ENCODE measurements around the gene STK35. TPM values are rescaled to one million over a fixed set of nuclear protein-coding genes. Genes with fewer than 3 reads are reported as not detected.
A peak's percentile ranks its signal among the peaks of the same experiment; 100 is the strongest.

The STK35 gene
- total and polyA plus RNA-seq, 2 of the 13 experiments (the other 11 are each of a cell fraction or from before 2014, with no cell fraction given): 27.4 to 29.8 TPM

DNA sequence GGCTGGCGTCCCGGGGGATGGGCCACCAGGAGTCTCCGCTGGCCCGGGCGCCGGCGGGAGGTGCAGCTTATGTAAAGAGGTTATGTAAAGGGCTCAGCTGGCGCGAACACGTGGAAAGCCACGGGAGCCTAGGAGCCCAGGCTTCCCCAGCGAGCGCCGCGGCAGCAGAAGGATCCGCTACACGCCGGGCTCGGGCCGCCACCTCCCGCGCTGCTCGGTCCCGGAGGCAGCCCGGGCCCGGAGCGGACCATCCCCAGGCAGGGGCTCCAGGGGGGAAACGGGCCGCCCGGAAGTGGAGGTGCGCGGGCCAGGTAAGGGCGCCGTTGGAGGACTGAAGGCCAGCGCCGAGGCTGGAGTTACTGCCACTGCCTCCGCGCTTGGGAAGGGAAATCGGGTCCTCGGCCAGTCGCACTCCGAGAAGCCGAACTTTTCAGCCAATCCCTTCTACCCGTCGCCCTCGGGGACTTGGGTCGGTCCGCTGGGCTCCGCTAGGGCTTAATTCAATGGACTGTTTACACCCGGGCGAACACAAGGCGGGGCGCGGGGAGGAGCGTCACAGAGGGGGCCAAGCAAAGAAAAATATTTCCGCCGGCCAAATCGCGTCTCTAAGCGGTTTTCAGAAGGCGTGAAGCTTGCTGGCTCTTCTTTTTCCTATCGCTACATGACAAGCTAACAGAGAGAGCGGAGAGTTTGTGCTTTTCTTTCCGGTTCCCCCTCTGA lies 398 bp downstream of the STK35 start (continued):
- TF ChIP-seq, protein P1, sequence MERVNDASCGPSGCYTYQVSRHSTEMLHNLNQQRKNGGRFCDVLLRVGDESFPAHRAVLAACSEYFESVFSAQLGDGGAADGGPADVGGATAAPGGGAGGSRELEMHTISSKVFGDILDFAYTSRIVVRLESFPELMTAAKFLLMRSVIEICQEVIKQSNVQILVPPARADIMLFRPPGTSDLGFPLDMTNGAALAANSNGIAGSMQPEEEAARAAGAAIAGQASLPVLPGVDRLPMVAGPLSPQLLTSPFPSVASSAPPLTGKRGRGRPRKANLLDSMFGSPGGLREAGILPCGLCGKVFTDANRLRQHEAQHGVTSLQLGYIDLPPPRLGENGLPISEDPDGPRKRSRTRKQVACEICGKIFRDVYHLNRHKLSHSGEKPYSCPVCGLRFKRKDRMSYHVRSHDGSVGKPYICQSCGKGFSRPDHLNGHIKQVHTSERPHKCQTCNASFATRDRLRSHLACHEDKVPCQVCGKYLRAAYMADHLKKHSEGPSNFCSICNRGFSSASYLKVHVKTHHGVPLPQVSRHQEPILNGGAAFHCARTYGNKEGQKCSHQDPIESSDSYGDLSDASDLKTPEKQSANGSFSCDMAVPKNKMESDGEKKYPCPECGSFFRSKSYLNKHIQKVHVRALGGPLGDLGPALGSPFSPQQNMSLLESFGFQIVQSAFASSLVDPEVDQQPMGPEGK (CRISPR knock-in tag; IDR thresholded peaks at IDR 0.05): peak; percentile 55; the same call in 1 of the 2 replicates
- peak; percentile 57; the same call in 1 of the 2 replicates for TF ChIP-seq ZC3H4 (CRISPR knock-in tag; IDR thresholded peaks at IDR 0.05; ENCODE audit: borderline replicate concordance)
- TF ChIP-seq SP1 (IDR thresholded peaks at IDR 0.05): no peak
- peak; percentile 50 for TF ChIP-seq SP1 (CRISPR knock-in tag; IDR thresholded peaks at IDR 0.05)
- peak; percentile 51; the same call in 1 of the 2 replicates for TF ChIP-seq ZNF160 (CRISPR knock-in tag; IDR thresholded peaks at IDR 0.05)
- TF ChIP-seq ZBTB1 (CRISPR knock-in tag; IDR thresholded peaks at IDR 0.05; ENCODE audit: borderline replicate concordance): no peak
- TF ChIP-seq, protein P2, sequence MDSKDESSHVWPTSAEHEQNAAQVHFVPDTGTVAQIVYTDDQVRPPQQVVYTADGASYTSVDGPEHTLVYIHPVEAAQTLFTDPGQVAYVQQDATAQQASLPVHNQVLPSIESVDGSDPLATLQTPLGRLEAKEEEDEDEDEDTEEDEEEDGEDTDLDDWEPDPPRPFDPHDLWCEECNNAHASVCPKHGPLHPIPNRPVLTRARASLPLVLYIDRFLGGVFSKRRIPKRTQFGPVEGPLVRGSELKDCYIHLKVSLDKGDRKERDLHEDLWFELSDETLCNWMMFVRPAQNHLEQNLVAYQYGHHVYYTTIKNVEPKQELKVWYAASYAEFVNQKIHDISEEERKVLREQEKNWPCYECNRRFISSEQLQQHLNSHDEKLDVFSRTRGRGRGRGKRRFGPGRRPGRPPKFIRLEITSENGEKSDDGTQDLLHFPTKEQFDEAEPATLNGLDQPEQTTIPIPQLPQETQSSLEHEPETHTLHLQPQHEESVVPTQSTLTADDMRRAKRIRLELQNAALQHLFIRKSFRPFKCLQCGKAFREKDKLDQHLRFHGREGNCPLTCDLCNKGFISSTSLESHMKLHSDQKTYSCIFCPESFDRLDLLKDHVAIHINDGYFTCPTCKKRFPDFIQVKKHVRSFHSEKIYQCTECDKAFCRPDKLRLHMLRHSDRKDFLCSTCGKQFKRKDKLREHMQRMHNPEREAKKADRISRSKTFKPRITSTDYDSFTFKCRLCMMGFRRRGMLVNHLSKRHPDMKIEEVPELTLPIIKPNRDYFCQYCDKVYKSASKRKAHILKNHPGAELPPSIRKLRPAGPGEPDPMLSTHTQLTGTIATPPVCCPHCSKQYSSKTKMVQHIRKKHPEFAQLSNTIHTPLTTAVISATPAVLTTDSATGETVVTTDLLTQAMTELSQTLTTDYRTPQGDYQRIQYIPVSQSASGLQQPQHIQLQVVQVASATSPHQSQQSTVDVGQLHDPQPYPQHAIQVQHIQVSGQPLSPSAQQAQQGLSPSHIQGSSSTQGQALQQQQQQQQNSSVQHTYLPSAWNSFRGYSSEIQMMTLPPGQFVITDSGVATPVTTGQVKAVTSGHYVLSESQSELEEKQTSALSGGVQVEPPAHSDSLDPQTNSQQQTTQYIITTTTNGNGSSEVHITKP (CRISPR knock-in tag; IDR thresholded peaks at IDR 0.05; ENCODE audit: low read depth): peak; percentile 98
- TF ChIP-seq ZNF644 (CRISPR knock-in tag; IDR thresholded peaks at IDR 0.05; ENCODE audit: low read depth): no peak
- TF ChIP-seq ZNF251 (CRISPR knock-in tag; IDR thresholded peaks at IDR 0.05): peak; percentile 52; the same call in 1 of the 2 replicates
- TF ChIP-seq, protein P3, sequence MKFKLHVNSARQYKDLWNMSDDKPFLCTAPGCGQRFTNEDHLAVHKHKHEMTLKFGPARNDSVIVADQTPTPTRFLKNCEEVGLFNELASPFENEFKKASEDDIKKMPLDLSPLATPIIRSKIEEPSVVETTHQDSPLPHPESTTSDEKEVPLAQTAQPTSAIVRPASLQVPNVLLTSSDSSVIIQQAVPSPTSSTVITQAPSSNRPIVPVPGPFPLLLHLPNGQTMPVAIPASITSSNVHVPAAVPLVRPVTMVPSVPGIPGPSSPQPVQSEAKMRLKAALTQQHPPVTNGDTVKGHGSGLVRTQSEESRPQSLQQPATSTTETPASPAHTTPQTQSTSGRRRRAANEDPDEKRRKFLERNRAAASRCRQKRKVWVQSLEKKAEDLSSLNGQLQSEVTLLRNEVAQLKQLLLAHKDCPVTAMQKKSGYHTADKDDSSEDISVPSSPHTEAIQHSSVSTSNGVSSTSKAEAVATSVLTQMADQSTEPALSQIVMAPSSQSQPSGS (CRISPR knock-in tag; IDR thresholded peaks at IDR 0.05): peak; percentile 89; the same call in 1 of the 2 replicates
- TF ChIP-seq, protein P4, sequence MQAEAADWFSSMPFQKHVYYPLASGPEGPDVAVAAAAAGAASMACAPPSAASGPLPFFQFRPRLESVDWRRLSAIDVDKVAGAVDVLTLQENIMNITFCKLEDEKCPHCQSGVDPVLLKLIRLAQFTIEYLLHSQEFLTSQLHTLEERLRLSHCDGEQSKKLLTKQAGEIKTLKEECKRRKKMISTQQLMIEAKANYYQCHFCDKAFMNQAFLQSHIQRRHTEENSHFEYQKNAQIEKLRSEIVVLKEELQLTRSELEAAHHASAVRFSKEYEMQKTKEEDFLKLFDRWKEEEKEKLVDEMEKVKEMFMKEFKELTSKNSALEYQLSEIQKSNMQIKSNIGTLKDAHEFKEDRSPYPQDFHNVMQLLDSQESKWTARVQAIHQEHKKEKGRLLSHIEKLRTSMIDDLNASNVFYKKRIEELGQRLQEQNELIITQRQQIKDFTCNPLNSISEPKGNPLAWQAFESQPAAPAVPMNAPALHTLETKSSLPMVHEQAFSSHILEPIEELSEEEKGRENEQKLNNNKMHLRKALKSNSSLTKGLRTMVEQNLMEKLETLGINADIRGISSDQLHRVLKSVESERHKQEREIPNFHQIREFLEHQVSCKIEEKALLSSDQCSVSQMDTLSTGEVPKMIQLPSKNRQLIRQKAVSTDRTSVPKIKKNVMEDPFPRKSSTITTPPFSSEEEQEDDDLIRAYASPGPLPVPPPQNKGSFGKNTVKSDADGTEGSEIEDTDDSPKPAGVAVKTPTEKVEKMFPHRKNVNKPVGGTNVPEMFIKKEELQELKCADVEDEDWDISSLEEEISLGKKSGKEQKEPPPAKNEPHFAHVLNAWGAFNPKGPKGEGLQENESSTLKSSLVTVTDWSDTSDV (CRISPR knock-in tag; IDR thresholded peaks at IDR 0.05): peak; percentile 20; the same call in 1 of the 2 replicates
- TF ChIP-seq ZNF20 (CRISPR knock-in tag; IDR thresholded peaks at IDR 0.05): peak; percentile 91
- TF ChIP-seq GPN1 (CRISPR knock-in tag; IDR thresholded peaks at IDR 0.05; ENCODE audit: borderline replicate concordance): peak; percentile 58
- TF ChIP-seq ZNF441 (CRISPR knock-in tag; IDR thresholded peaks at IDR 0.05; ENCODE audit: borderline replicate concordance): peak; percentile 96
- no peak for TF ChIP-seq ZFYVE20 (CRISPR knock-in tag; IDR thresholded peaks at IDR 0.05; ENCODE audit: borderline replicate concordance, low read depth)
- peak; percentile 94 for TF ChIP-seq ZNF430 (CRISPR knock-in tag; IDR thresholded peaks at IDR 0.05)
- no peak for TF ChIP-seq RBM22 (optimal IDR thresholded peaks at IDR 0.05; ENCODE audit: low read length)
- TF ChIP-seq ZC3H13 (CRISPR knock-in tag; IDR thresholded peaks at IDR 0.05): no peak; the same call in 1 of the 2 replicates
- TF ChIP-seq KDM2A (CRISPR knock-in tag; IDR thresholded peaks at IDR 0.05; ENCODE audit: borderline replicate concordance, low read depth): peak; percentile 93

Data from HepG2 (cell line).